ENCODE measurements around the gene AMIGO3. TPM values are rescaled to one million over a fixed set of nuclear protein-coding genes. Genes with fewer than 3 reads are reported as not detected.

Gene AMIGO3
- polyA plus RNA-seq, 4 donors: 0.94 to 2.6 (median 1.3) TPM

GRCh38 chr3:49671291-49672288 lies 47.9 kb downstream of the AMIGO3 start:
- peak in 1 of 4 donors; percentile 70 for DNase-seq (ENCODE audit: low read depth in 4 of 4, low spot score in 3 of 4)

GRCh38 chr3:49670940-49671290 lies 48.6 kb downstream of the AMIGO3 start:
- no peak for DNase-seq (ENCODE audit: low read depth in 4 of 4, low spot score in 3 of 4)

GRCh38 chr3:49669352-49669751 lies 50.1 kb downstream of the AMIGO3 start:
- no peak for DNase-seq (ENCODE audit: low read depth in 4 of 4, low spot score in 3 of 4)

GRCh38 chr3:49668861-49669260 lies 50.6 kb downstream of the AMIGO3 start:
- DNase-seq (ENCODE audit: low read depth in 4 of 4, low spot score in 3 of 4): no peak

GRCh38 chr3:49668414-49668797 lies 51.1 kb downstream of the AMIGO3 start:
- DNase-seq (ENCODE audit: low read depth in 4 of 4, low spot score in 3 of 4): no peak

GRCh38 chr3:49667701-49668413 lies 51.6 kb downstream of the AMIGO3 start:
- no peak for DNase-seq (ENCODE audit: low read depth in 4 of 4, low spot score in 3 of 4)

Other genes starting within 250 kb of the AMIGO3 start
- gene DAG1, start 249.4 kb downstream of the AMIGO3 start, polyA plus RNA-seq (ENCODE audit: insufficient read length in 4 of 4): 100 to 1,000 TPM; 123 to 132 (median 125) TPM
- 1 to 10 TPM in 3 of 4 donors, under 1 TPM in 1; 0.98 to 1.8 (median 1.5) TPM for gene BSN, start 165.2 kb downstream of the AMIGO3 start, polyA plus RNA-seq (ENCODE audit: insufficient read length in 4 of 4)
- gene APEH, start 45.3 kb downstream of the AMIGO3 start, polyA plus RNA-seq (ENCODE audit: insufficient read length in 4 of 4): 100 to 1,000 TPM; 143 to 155 (median 147) TPM
- gene MST1, start 30.2 kb downstream of the AMIGO3 start, polyA plus RNA-seq (ENCODE audit: insufficient read length in 4 of 4): 100 to 1,000 TPM; 115 to 197 (median 150) TPM
- 10 to 100 TPM; 35.2 to 38.2 (median 36.8) TPM for gene RNF123, start 30.1 kb downstream of the AMIGO3 start, polyA plus RNA-seq (ENCODE audit: insufficient read length in 4 of 4)
- gene GMPPB, start 4.3 kb upstream of the AMIGO3 start, polyA plus RNA-seq (ENCODE audit: insufficient read length in 4 of 4): 10 to 100 TPM; 12.8 to 17.0 (median 14.0) TPM
- gene IP6K1, start 66.9 kb upstream of the AMIGO3 start, polyA plus RNA-seq (ENCODE audit: insufficient read length in 4 of 4): 10 to 100 TPM; 54.0 to 64.2 (median 59.5) TPM
- gene CDHR4, start 80.2 kb upstream of the AMIGO3 start, polyA plus RNA-seq (ENCODE audit: insufficient read length in 4 of 4): under 1 TPM in 1 of 4 donors, not detected in 3; 0.05 TPM
- gene INKA1, start 83.6 kb upstream of the AMIGO3 start, polyA plus RNA-seq (ENCODE audit: insufficient read length in 4 of 4): 10 to 100 TPM; 10.3 to 13.1 (median 12.0) TPM
- gene UBA7, start 94.3 kb upstream of the AMIGO3 start, polyA plus RNA-seq (ENCODE audit: insufficient read length in 4 of 4): 10 to 100 TPM; 35.4 to 45.3 (median 39.2) TPM
- gene TRAIP, start 136.9 kb upstream of the AMIGO3 start, polyA plus RNA-seq (ENCODE audit: insufficient read length in 4 of 4): 10 to 100 TPM in 2 of 4 donors, 1 to 10 TPM in 2; 8.6 to 10.4 (median 9.9) TPM
- gene CAMKV, start 150.2 kb upstream of the AMIGO3 start, polyA plus RNA-seq (ENCODE audit: insufficient read length in 4 of 4): under 1 TPM; 0.07 to 0.39 (median 0.15) TPM
- 1 to 10 TPM in 3 of 4 donors, under 1 TPM in 1; 0.84 to 1.5 (median 1.3) TPM for gene MST1R, start 184.2 kb upstream of the AMIGO3 start, polyA plus RNA-seq (ENCODE audit: insufficient read length in 4 of 4)
- 10 to 100 TPM in 1 of 4 donors, 1 to 10 TPM in 3; 7.1 to 10.8 (median 7.9) TPM for gene MON1A, start 210.1 kb upstream of the AMIGO3 start, polyA plus RNA-seq (ENCODE audit: insufficient read length in 4 of 4)
- 100 to 1,000 TPM in 3 of 4 donors, 10 to 100 TPM in 1; 98.8 to 148 (median 115) TPM for gene RBM6, start 220.5 kb upstream of the AMIGO3 start, polyA plus RNA-seq (ENCODE audit: insufficient read length in 4 of 4)

Data from right renal pelvis (tissue), 4 donors.